HUES64 (cell line): ENCODE data around the gene SCAMP1.
"Not testable (repeated sequence)": the region's sequence is repeated elsewhere in the genome, so short reads cannot be mapped to it uniquely, and the experiment has no call there.

Source experiments
- H3K27ac ChIP-seq: 2 replicates; pipeline ENCODE4 v1.7.0; 2013; ENCODE audit warnings: low read depth, low read length, inconsistent platforms
- H3K27me3 ChIP-seq: 2 replicates; pipeline ENCODE4 v1.6.1; 2013; ENCODE audit warnings: mild to moderate bottlenecking, low read length; ENCODE audit not compliant: insufficient read depth
- H3K36me3 ChIP-seq: 2 replicates; pipeline ENCODE4 v1.6.1; 2013; ENCODE audit warnings: mild to moderate bottlenecking, low read length; ENCODE audit not compliant: insufficient read depth
- H3K4me1 ChIP-seq: 2 replicates; pipeline ENCODE4 v1.6.1; 2013; ENCODE audit warnings: mild to moderate bottlenecking, low read length, moderate library complexity; ENCODE audit not compliant: insufficient read depth
- H3K4me3 ChIP-seq: 2 replicates; pipeline ENCODE4 v1.5.1; 2013; ENCODE audit warnings: mild to moderate bottlenecking, low read length, moderate library complexity
- H3K9ac ChIP-seq: 2 replicates; pipeline ENCODE4 v1.6.1; 2013; ENCODE audit warnings: mild to moderate bottlenecking, low read depth, low read length
- H3K9me3 ChIP-seq: 2 replicates; pipeline ENCODE4 v1.6.1; 2013; ENCODE audit warnings: low read depth, low read length; ENCODE audit not compliant: insufficient read depth
- WGBS: fragments of 150-250, 120-280 bp; methylation state at CpG from one replicate; pipeline ENCODE4 v1.1.7; 2013; ENCODE audit warnings: missing lambda C conversion rate; 5-methylcytosine and 5-hydroxymethylcytosine counted together

SCAMP1 gene

GRCh38 chr5:78430866-78431265 lies 70.4 kb downstream of the SCAMP1 start:
- H3K9me3 ChIP-seq = no peaks in the 10 kb centered on the region
- no CpG with 5 or more reads among the region's 1 CpG for WGBS
- no peaks in the 10 kb centered on the region for H3K4me1 ChIP-seq
- no peak overlapping the region for H3K9ac ChIP-seq
- H3K36me3 ChIP-seq = peaks cover 4% of the 10 kb centered on the region
- no peaks in the 10 kb centered on the region for H3K27me3 ChIP-seq
- no peak overlapping the region for H3K27ac ChIP-seq
- no peak overlapping the region for H3K4me3 ChIP-seq

DNA sequence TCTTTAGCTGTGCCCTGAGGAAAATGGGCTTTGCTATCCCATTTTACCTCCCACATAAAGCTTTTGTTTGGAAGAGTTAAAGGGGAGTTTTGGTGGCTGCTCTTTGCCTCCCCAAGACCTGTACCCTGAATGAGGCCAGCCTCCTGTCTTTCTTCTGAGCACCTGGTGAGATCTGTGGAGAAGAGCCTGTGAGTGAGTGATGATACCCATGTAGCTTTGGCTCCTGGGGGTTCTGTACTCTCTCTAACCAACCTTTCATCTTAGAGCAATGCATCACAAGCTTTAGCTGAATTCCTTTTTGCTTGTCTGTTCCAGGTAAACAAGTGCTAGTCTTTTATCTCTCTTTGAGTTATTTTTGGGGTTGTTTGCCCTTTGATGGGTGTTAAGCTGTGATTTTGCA lies 73.6 kb downstream of the SCAMP1 start:
- H3K4me3 ChIP-seq = no peak overlapping the region
- H3K9ac ChIP-seq = no peak overlapping the region
- no peaks in the 10 kb centered on the region for H3K9me3 ChIP-seq
- H3K27me3 ChIP-seq = no peaks in the 10 kb centered on the region
- H3K4me1 ChIP-seq = no peaks in the 10 kb centered on the region
- H3K27ac ChIP-seq = no peak overlapping the region
- H3K36me3 ChIP-seq = peaks cover 4% of the 10 kb centered on the region

GRCh38 chr5:78447775-78448424 lies 87.5 kb downstream of the SCAMP1 start:
- Histone ChIP-seq H3K4me3 (no peak overlapping the region), H3K36me3 (peaks cover 23% of the 10 kb centered on the region), H3K9ac (no peak overlapping the region), H3K27ac (no peak overlapping the region), H3K4me1 (no peaks in the 10 kb centered on the region), H3K9me3 (peaks cover 3% of the 10 kb centered on the region; the same call in 1 of the 2 replicates), H3K27me3 (no peaks in the 10 kb centered on the region)
- WGBS = no CpG with 5 or more reads among the region's 3 CpGs

GRCh38 chr5:78449103-78449502 lies 88.7 kb downstream of the SCAMP1 start:
- Histone ChIP-seq H3K9ac (no peak overlapping the region), H3K9me3 (peaks cover 3% of the 10 kb centered on the region; the same call in 1 of the 2 replicates), H3K36me3 (peaks cover 23% of the 10 kb centered on the region), H3K4me3 (no peak overlapping the region), H3K4me1 (no peaks in the 10 kb centered on the region), H3K27me3 (no peaks in the 10 kb centered on the region), H3K27ac (no peak overlapping the region)

- not testable (repeated sequence) for H3K27ac ChIP-seq, H3K9ac ChIP-seq
- WGBS = 33% methylated on average over 9 of the region's 14 CpGs
These were observed 97.1 kb downstream of the SCAMP1 start for GRCh38 chr5:78457507-78457906.

GRCh38 chr5:78458843-78459242 lies 98.4 kb downstream of the SCAMP1 start:
- Histone ChIP-seq H3K4me3 (no peak overlapping the region), H3K27ac (no peak overlapping the region), H3K36me3 (peaks cover 9% of the 10 kb centered on the region; the same call in 1 of the 2 replicates), H3K9me3 (no peaks in the 10 kb centered on the region), H3K27me3 (no peaks in the 10 kb centered on the region), H3K4me1 (no peaks in the 10 kb centered on the region), H3K9ac (no peak overlapping the region)
- WGBS = 96% methylated on average over 2 of the region's 2 CpGs

More at GRCh38 chr5:78457507-78457906, 97.1 kb downstream of the SCAMP1 start:
- not testable (repeated sequence) for H3K27me3 ChIP-seq, H3K4me1 ChIP-seq, H3K36me3 ChIP-seq, H3K4me3 ChIP-seq, H3K9me3 ChIP-seq

- 100% methylated on average over 1 of the region's 1 CpG for WGBS
- Histone ChIP-seq H3K4me1 (no peaks in the 10 kb centered on the region), H3K4me3 (no peak overlapping the region), H3K9ac (no peak overlapping the region), H3K36me3 (peaks cover 5% of the 10 kb centered on the region; the same call in 1 of the 2 replicates), H3K27ac (no peak overlapping the region), H3K27me3 (no peaks in the 10 kb centered on the region), H3K9me3 (no peaks in the 10 kb centered on the region)
These were observed 106.7 kb downstream of the SCAMP1 start for GRCh38 chr5:78467140-78467539.

DNA sequence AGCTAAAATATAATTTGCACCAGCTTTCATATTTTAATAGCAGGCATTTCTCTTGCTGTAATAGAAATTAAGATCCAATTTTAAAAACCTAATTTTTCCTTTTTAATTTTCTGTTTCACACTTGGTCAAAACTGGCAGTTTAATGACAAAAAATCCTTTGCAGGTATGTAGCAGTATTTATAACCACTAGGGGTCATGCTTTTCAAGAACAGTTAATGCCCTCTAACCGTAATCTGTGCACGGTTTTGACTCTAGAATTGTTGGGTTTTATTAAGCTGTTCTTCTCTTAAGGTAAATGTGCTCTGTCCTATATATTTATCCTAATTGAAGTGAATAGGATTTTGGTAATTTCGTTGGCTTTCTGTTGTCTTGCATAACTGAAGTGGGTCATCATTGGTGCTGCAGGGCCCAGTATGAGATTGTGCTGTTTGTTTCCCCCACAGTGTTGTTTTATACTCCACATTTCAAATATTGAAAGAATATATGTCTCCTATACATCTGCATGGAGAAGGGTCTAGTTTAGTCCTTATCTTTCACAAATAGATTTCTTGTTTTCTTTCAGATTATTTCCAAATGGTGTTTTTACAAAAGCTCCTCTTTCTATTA lies 107.4 kb downstream of the SCAMP1 start:
- Histone ChIP-seq H3K36me3 (peaks cover 5% of the 10 kb centered on the region; the same call in 1 of the 2 replicates), H3K4me3 (no peak overlapping the region), H3K27me3 (no peaks in the 10 kb centered on the region), H3K9ac (no peak overlapping the region), H3K9me3 (no peaks in the 10 kb centered on the region), H3K27ac (no peak overlapping the region), H3K4me1 (no peaks in the 10 kb centered on the region)
- WGBS = 40% methylated on average over 3 of the region's 3 CpGs

GRCh38 chr5:78471896-78472295 lies 111.5 kb downstream of the SCAMP1 start:
- no peak overlapping the region for H3K9ac ChIP-seq
- H3K27ac ChIP-seq = no peak overlapping the region
- H3K9me3 ChIP-seq = no peaks in the 10 kb centered on the region
- H3K4me1 ChIP-seq = no peaks in the 10 kb centered on the region
- no peak overlapping the region for H3K4me3 ChIP-seq
- no peaks in the 10 kb centered on the region for H3K27me3 ChIP-seq
- H3K36me3 ChIP-seq = peaks cover 9% of the 10 kb centered on the region

- Histone ChIP-seq H3K36me3 (peaks cover 9% of the 10 kb centered on the region), H3K4me1 (no peaks in the 10 kb centered on the region), H3K9ac (no peak overlapping the region), H3K9me3 (no peaks in the 10 kb centered on the region), H3K27ac (no peak overlapping the region), H3K27me3 (no peaks in the 10 kb centered on the region), H3K4me3 (no peak overlapping the region)
These were observed 112.2 kb downstream of the SCAMP1 start for GRCh38 chr5:78472469-78473106.

- no peak overlapping the region for H3K4me3 ChIP-seq
- H3K4me1 ChIP-seq = no peaks in the 10 kb centered on the region
- WGBS = 78% methylated on average over 1 of the region's 1 CpG
- H3K9ac ChIP-seq = no peak overlapping the region
- H3K27me3 ChIP-seq = no peaks in the 10 kb centered on the region
- H3K9me3 ChIP-seq = no peaks in the 10 kb centered on the region
- H3K36me3 ChIP-seq = peaks cover 9% of the 10 kb centered on the region
- no peak overlapping the region for H3K27ac ChIP-seq
These were observed 113.3 kb downstream of the SCAMP1 start for GRCh38 chr5:78473751-78474150.
